NCI-H526 treated with DMSO at 0.1 percent for 48 hours (cell line): ENCODE measurements around the gene NTPCR.

ENCODE experiments used
- DNase-seq: peaks from one replicate; lab custom pipeline; 2025; lab: John Stamatoyannopoulos, UW

Gene NTPCR

GRCh38 chr1:232962761-232963745 lies 12.6 kb downstream of the NTPCR start:
- DNase-seq = no peak

GRCh38 chr1:232964601-232965000 lies 14.2 kb downstream of the NTPCR start:
- no peak for DNase-seq

DNA sequence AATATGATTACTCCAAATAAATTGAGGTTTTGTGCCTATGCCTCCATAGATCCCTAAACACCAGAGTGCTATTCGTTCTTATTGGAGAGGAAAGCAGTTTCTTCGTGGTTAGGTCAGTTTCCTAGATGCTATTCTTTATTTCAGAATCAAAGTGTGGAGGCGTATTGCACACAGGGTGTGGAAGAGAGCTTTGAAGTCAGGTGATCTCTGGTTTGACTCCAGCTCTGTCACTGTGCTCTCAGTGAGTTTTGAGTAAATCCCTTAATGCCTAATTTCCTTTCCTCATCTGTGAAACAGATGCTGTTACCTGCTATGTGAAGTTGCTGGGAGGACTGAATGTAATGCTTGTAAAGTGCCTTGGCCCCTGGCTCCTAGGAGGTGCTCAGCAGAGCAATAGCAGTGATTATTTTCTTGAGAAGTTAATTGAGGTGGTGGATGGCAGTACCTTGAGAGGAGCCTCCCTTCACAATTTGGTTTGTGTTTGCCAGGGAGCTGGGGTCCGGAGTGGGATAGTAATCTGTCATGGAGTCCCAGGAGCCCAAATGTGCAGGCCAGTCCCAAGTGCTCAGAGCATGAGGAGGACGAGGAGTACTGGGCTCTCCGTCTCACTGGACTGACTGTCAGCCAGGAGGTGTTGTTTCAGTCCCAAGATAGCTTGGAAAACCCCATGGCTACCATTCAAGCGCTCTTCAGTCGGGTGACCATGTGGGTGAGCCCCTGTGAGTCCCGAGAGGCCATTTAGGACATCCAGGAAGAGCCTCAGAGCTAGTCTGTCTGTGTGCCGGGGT lies 14.9 kb downstream of the NTPCR start:
- no peak for DNase-seq

GRCh38 chr1:232965912-232966217 lies 15.5 kb downstream of the NTPCR start:
- DNase-seq = no peak

- DNase-seq = no peak
Measured at GRCh38 chr1:232966663-232967062, 16.3 kb downstream of the NTPCR start.

GRCh38 chr1:232968391-232968790 lies 18.0 kb downstream of the NTPCR start:
- no peak for DNase-seq

- DNase-seq = no peak
Measured at GRCh38 chr1:232968965-232969364, 18.6 kb downstream of the NTPCR start.

DNA sequence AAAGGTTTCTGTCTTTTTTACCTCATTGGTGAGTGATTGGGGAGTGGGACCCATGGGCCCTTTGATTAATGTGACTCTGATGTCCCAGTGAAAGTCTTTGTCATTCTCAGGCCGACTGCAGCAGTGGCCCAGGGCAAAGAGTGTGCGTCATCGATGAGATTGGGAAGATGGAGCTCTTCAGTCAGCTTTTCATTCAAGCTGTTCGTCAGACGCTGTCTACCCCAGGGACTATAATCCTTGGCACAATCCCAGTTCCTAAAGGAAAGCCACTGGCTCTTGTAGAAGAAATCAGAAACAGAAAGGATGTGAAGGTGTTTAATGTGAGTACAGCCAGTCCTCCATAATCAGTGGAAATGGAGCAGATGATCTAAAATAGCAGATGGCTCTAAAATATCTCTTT lies 19.4 kb downstream of the NTPCR start:
- no peak for DNase-seq

DNA sequence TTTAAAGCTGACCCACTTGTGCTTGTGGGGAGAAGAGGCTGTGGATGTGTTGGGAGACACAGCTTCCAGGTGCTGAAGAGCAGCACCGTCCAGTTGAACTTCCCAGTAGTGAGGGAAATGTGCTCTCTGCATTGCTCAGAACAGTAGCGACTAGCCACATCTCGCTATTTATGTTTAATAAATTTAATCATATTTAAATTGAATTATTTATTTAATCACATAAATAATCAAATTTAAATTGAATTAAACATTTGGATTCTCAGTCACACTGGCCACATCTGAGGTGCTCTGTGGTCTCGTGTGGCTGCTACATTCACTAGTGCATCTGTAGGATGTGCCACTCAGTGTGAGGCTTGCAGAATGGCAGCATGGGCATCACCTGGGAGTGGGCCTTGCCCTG lies 20.1 kb downstream of the NTPCR start:
- no peak for DNase-seq

- DNase-seq = no peak
Measured at GRCh38 chr1:232973652-232974611, 23.5 kb downstream of the NTPCR start.

DNA sequence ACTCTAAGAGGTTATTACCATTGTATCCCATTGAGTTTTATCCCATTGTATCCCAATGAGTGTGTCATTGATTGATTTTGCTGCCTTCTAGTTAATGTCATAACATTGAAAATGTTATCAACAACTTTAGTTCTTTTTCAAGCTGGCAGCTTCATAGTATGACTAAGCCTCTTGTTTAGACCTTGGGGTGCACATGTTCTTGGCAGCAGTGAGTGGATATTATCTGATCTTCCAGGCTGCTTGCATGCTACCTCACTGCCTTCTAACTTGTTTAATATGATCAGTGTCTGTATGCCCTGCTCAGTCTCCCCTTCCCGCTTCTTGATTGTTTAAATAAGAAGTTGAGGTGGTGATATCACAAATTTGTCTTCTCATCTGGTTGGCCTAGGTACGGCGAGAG lies 24.6 kb downstream of the NTPCR start:
- no peak for DNase-seq

- DNase-seq = no peak
Measured at GRCh38 chr1:232978091-232978634, 27.8 kb downstream of the NTPCR start.

- no peak for DNase-seq
Measured at GRCh38 chr1:232978815-232979214, 28.4 kb downstream of the NTPCR start.

DNA sequence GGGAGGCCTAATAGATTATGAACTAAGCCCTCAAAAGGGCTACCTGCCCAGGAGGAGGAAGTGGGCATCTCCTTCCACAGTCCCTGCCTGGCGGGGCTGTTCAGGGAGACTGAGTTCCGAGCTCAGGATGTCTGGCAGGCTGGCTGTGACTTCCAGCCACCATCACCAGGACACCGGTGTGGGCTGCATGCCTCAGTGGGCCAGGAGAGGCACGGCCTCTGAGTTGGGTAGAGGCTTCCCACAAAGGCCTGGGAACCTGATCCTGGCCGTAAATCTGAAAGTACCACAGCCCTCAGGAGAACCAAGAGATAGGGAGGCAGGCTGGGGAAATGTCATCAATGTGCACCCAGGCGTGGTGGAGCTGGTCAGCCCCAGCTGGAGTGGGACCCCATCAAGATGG lies 29.1 kb downstream of the NTPCR start:
- no peak for DNase-seq

- no peak for DNase-seq
Measured at GRCh38 chr1:232980355-232980978, 30.1 kb downstream of the NTPCR start.

GRCh38 chr1:232980986-232981560 lies 30.7 kb downstream of the NTPCR start:
- no peak for DNase-seq

DNA sequence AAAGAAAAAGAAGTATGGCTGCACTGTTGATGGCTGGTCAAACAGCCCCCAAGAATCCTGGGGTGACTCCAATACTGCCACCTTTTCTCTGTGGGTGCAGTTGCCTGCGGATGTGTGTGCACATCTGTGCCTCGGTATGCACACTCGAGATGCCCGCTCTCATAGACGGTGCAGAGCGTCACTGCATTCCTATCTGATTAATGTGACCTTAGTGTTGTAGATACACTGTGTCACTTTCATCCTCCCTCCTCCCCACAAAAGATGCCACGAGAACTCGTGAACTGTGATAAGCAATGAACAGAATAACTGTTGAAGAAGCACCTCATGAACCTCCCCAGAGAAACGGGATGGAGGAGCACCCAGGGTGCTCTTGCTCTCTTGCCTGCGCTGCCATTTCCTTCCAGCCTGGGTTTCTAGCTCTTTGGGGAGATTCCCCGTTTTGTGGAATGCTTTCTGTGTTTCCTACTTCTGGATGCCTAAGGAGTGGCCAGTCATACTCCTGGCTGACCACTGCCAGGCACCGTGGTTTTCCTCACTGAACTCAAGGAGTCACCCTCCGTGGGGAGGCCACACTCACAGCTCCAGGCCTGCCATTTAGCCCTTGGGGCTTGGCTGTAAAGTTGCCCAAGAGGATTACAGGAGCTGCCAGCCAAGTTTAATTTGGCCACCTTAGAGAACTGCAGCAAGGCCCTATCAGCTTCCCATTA lies 32.0 kb downstream of the NTPCR start:
- DNase-seq = no peak

DNA sequence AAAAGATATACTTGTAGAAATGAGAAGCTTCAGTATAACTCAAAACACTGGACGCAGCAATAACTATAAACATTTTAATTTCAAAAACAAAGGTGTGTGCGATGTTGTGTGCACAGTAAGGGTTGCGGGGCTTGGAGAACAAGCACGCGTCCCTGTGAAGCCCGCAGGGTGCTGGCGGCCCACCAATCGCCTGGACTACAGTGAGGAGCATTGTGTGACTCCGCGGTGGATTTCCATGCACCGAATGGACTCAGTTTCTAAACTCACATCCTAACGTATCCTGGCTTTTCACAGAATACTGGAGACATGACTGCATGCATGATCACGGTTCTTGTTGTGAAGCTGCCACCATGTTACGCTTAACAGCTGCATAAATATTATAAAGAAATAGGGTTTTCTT lies 33.0 kb downstream of the NTPCR start:
- DNase-seq = no peak

GRCh38 chr1:232983817-232984567 lies 33.6 kb downstream of the NTPCR start:
- DNase-seq = no peak
